Measurements from ENCODE around the gene SLF2. TPM values are rescaled to one million over a fixed set of nuclear protein-coding genes. Genes with fewer than 3 reads are reported as not detected.

The SLF2 gene
- total RNA-seq, 4 donors from 2014 or later: 22.1 to 32.4 (median 25.6) TPM

DNA sequence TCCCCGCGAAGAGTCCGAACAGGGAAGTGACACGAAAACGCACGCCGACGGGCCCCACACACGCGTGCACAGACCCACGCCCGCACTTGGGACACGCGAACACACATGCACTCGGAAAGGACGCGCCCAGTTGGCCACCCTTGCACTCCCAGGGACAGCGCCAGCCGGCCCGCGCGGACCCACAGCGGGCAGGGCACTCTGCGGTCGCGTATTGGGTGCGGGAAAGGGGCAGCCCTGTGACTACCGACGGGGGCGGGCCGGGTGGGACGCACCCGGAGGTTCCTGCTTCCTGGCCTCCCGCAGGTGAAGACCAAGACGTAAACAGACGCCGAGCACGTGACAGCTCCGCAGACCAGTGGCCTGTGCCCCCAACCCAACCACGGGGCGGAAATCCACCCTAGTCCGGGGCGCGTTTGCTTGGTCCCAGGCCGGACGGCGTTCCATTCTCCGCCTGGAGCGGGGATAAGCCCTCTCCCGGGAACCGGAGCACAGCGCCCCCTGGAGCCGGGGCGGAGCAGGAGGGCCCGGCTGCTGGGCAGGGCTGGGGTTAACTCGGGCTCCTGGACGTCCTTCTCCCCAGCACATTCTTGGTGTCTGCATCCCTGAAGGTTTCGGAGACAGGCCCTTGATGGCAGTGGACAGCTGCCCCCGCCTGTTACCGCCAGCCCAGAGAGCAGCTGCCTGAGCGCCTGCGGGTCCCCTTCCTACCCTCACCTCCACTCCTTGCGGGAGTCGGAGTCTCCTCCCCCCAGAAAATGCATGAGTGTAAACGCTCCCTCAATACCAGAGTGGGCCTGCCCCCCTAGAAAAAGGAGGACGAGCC lies 84.8 kb downstream of the SLF2 start:
- 0% methylated on average over 2 of the region's 66 CpGs for WGBS, 2 donors (ENCODE audit: low coverage in 1 of 2)
- H3K36me3 ChIP-seq: peaks cover 0 to 18% of the 10 kb centered on the region in 2 donors
- H3K4me1 ChIP-seq: peaks cover 2 to 53% (median 23%) of the 10 kb centered on the region in 3 donors
- TF ChIP-seq POLR2A (IDR thresholded peaks at IDR 0.05) (peak in 1 of 2 donors; percentile 6), EP300 (IDR thresholded peaks at IDR 0.05) (no peak), POLR2AphosphoS5 (IDR thresholded peaks at IDR 0.05) (peak; percentile 29)
- TF ChIP-seq, protein P1, sequence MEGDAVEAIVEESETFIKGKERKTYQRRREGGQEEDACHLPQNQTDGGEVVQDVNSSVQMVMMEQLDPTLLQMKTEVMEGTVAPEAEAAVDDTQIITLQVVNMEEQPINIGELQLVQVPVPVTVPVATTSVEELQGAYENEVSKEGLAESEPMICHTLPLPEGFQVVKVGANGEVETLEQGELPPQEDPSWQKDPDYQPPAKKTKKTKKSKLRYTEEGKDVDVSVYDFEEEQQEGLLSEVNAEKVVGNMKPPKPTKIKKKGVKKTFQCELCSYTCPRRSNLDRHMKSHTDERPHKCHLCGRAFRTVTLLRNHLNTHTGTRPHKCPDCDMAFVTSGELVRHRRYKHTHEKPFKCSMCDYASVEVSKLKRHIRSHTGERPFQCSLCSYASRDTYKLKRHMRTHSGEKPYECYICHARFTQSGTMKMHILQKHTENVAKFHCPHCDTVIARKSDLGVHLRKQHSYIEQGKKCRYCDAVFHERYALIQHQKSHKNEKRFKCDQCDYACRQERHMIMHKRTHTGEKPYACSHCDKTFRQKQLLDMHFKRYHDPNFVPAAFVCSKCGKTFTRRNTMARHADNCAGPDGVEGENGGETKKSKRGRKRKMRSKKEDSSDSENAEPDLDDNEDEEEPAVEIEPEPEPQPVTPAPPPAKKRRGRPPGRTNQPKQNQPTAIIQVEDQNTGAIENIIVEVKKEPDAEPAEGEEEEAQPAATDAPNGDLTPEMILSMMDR (IDR thresholded peaks at IDR 0.05): peak; percentile 92 to 95 (median 94)
- ATAC-seq: peak; percentile 52
- H3K4me3 ChIP-seq: peak overlapping the region; percentile 72 to 81
- peak overlapping the region; percentile 96 to 99 (median 99) for H3K27ac ChIP-seq
- H3K27me3 ChIP-seq: no peaks in the 10 kb centered on the region
- H3K9me3 ChIP-seq: no peaks in the 10 kb centered on the region

DNA sequence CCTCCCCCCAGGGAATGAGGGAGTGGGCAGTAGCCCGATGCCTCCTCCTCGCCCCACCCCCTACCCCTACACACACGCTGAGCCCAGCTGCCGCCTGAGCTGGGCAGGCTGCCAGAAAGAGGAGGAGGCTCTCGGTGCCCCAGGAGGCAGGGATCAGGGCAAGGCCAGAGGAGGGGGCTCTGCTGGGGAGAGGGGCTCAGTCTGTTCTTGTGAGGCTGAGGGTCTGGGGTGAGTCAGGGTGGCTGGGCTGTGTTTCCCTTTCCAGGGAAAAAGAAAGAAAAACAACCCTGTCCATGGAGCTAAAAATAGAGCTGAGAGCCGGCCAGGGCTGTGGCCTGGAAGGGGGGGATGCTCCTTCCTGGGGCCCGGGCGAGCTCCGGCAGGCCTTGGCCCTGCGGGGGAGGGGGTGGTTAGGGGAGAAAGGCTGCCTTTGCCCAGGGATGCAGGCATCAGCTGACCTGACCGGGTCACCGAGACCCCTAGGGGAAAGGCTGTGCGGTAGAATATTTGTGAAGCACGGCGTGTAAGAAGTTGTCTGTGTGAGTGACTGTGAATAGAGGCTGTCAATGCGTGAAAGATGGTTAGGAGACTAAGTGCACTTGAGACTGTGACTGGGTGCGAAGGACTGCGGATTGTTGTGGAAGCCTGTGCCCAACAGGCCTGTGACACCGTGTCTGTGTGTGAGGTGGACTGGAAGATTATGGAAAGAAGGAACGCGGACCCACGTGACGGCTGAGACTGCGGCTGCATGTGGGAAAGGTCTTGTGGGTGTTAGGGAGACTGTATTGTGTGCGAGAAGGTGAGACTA lies 85.6 kb downstream of the SLF2 start:
- WGBS, 2 donors (ENCODE audit: low coverage in 1 of 2): 1% methylated on average over 15 to 22 of the region's 25 CpGs
- H3K4me1 ChIP-seq: peaks cover 2 to 61% (median 24%) of the 10 kb centered on the region in 3 donors

DNA sequence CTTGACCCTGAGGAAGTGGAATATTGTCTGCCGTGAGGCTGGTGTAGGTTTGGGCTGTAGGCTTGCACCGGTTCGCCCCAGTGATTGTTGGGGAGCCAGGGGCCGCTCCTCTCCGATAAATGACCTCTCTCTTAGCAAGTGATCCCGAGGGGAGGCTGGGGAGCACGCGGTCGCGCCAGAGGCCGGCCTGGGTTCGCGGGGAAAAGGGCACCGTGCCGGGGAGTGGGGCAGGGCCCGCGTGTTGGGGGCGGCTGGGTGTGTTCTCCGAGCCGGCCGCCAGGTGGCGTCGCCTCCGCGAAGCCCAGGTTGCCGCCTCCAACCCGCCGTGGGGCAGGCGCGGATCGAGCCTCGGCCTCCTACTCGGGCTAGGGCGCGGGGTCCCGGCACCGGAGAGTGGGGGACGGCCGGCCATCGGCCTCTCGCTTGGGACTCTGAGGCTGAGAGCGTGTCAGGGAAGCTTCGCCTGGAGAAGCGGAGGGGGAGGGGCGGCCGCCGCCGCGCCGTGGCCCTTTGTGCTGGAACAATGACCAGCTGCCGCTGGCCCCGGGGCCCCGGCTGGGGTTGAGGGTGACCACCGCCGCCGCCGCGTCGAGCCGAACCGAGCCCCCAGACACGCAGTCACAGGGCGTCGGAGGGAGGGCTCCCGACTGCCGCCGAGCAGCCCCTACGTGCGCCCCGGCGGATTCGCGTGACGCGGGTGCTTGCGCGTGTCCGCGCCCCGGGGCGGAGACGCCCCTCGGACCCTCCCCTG lies 86.4 kb downstream of the SLF2 start:
- H3K27me3 ChIP-seq: no peaks in the 10 kb centered on the region
- whole genome bisulfite sequencing, 2 donors (ENCODE audit: low coverage in 1 of 2): 0% methylated on average over 2 to 11 of the region's 83 CpGs
- H3K9me3 ChIP-seq: no peaks in the 10 kb centered on the region
- H3K27ac ChIP-seq: peak overlapping the region; percentile 96 to 99 (median 99)
- TF ChIP-seq POLR2AphosphoS5 (IDR thresholded peaks at IDR 0.05) (peak; percentile 82), POLR2A (IDR thresholded peaks at IDR 0.05) (peak; percentile 91 to 94), EP300 (IDR thresholded peaks at IDR 0.05) (no peak)
- TF ChIP-seq, protein P1 (IDR thresholded peaks at IDR 0.05): peak in 3 of 4 experiments; percentile 98 to 99 (median 99)
- H3K4me3 ChIP-seq: peak overlapping the region; percentile 72 to 81
- ATAC-seq: peak; percentile 72
- H3K36me3 ChIP-seq: peaks cover 0 to 19% of the 10 kb centered on the region in 2 donors
- H3K4me1 ChIP-seq: peaks cover 2 to 69% (median 24%) of the 10 kb centered on the region in 3 donors

More for the DNA sequence above, 85.6 kb downstream of the SLF2 start:
- H3K27ac ChIP-seq: peak overlapping the region; percentile 96 to 99 (median 99)
- ATAC-seq: peak; percentile 39
- peak overlapping the region; percentile 72 to 81 for H3K4me3 ChIP-seq
- TF ChIP-seq, protein P1 (IDR thresholded peaks at IDR 0.05): no peak
- TF ChIP-seq EP300 (IDR thresholded peaks at IDR 0.05): no peak
- H3K27me3 ChIP-seq: no peaks in the 10 kb centered on the region
- no peaks in the 10 kb centered on the region for H3K9me3 ChIP-seq
- H3K36me3 ChIP-seq: peaks cover 0 to 18% of the 10 kb centered on the region in 2 donors

DNA sequence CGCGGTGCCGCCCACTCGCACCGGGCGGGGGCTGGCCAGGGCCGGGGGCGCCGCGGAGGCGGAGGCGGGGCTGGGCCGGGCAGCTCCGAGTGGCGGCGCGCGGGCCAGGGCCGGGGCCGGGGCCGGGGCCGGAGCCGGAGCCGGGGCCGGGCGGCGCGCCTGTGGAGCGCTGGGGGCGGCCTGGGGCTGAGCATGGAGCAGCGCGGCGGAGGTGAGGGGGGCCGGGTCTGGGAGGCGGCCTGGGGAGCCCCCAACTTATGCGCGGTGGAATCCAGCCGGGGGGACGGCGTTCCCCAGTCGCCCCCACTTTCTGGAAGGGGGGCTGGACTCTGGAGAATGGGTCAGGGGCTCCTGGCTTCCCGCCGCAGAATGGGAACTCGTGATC lies 87.0 kb downstream of the SLF2 start, which contains the start of gene LZTS2:
Gene LZTS2, plus strand, starts transcription at position 67 of the 385 bp plus-strand sequence. CDS start 2,731 bp downstream, outside the sequence.
- Histone ChIP-seq H3K27me3 (no peaks in the 10 kb centered on the region), H3K27ac (peak within 1 kb of the TSS; percentile 96 to 99 (median 99)), H3K4me3 (peak within 1 kb of the TSS; percentile 72 to 81), H3K36me3 (peaks cover 0 to 25% of the 10 kb centered on the region in 2 donors), H3K9me3 (no peaks in the 10 kb centered on the region), H3K4me1 (peaks cover 2 to 75% (median 24%) of the 10 kb centered on the region in 3 donors)
- no peak for ATAC-seq
- TF ChIP-seq, protein P1 (IDR thresholded peaks at IDR 0.05): no peak
- TF ChIP-seq POLR2A (IDR thresholded peaks at IDR 0.05) (no peak), POLR2AphosphoS5 (IDR thresholded peaks at IDR 0.05) (no peak), EP300 (IDR thresholded peaks at IDR 0.05) (no peak)
- WGBS, 2 donors (ENCODE audit: low coverage in 1 of 2): no CpG with 5 or more reads among the region's 44 CpGs
